Gastrocnemius medialis (tissue), 4 donors: ENCODE data around the gene IQSEC1. TPM values are rescaled to one million over a fixed set of nuclear protein-coding genes. Genes with fewer than 3 reads are reported as not detected.
A peak's percentile ranks its signal among the peaks of the same experiment; 100 is the strongest.

Experiments
- ATAC-seq, 2 donors: fragments of 150-250 bp; one replicate each; pipeline ENCODE4 v1.9.1; 2016
- DNase-seq, 2 donors: peaks; one replicate each; pipeline ENCODE4 v3.0.0-alpha.2; 2019
- H3K27ac ChIP-seq, 4 donors: fragments of 200-600 bp; sonication (generic); 1 replicate in 1 of 4; 2 replicates in 3 of 4; pipeline ENCODE4 v1.5.1; 2016 to 2018; ENCODE audit warnings: mild to moderate bottlenecking in 2 of 4, moderate library complexity in 1 of 4
- H3K27me3 ChIP-seq, 3 donors: fragments of 200-600 bp; sonication (generic) in 2 of 3; 1 replicate in 1 of 3; 2 replicates in 2 of 3; pipeline versions ENCODE4 v1.5.1 to v1.6.0; 2016 to 2019; ENCODE audit warnings: mild to moderate bottlenecking in 1 of 3, moderate library complexity in 1 of 3
- H3K36me3 ChIP-seq, 2 donors: fragments of 200-600 bp; sonication (generic) in 1 of 2; one replicate each; pipeline ENCODE4 v1.5.1; 2017 to 2018
- H3K4me1 ChIP-seq, 2 donors: fragments of 200-600 bp; sonication (generic) in 1 of 2; one replicate each; pipeline ENCODE4 v1.5.1; 2016 to 2017; ENCODE audit warnings: mild to moderate bottlenecking in 2 of 2
- H3K4me3 ChIP-seq, 4 donors: fragments of 200-600 bp; sonication (generic) in 3 of 4; 1 replicate in 1 of 4; 2 replicates in 3 of 4; pipeline ENCODE4 v1.5.1; 2016 to 2019; ENCODE audit warnings: mild to moderate bottlenecking in 2 of 4
- H3K9me3 ChIP-seq, 3 donors: fragments of 200-600 bp; sonication (generic) in 2 of 3; 1 replicate in 1 of 3; 2 replicates in 2 of 3; pipeline ENCODE4 v1.5.1; 2016 to 2019
- CTCF ChIP-seq, 5 experiments: fragments of 450-650 bp in 3 of 5; fragments of 200-600 bp in 2 of 5; sonication (generic) in 2 of 5; IDR thresholded peaks in 4 of 5; conservative IDR thresholded peaks in 1 of 5; 1 replicate in 4 of 5; 2 replicates in 1 of 5; pipeline ENCODE4 v1.5.1; 2016 to 2019; ENCODE audit warnings: antibody characterized with exemption in 5 of 5, mild to moderate bottlenecking in 3 of 5, moderate library complexity in 3 of 5
- POLR2A ChIP-seq, 2 donors: fragments of 450-650 bp; IDR thresholded peaks; one replicate each; pipeline ENCODE4 v1.6.1; 2017; ENCODE audit warnings: antibody characterized with exemption in 2 of 2, mild to moderate bottlenecking in 2 of 2, moderate library complexity in 2 of 2
- in situ Hi-C, 4 donors: fragments of 200-750 bp; cut with MboI; loops; one replicate each; pipeline versions ENCODE4 v1.15.0 to v1.8.0; 2017; ENCODE audit warnings: low sequenced_read_pairs in 4 of 4
- intact Hi-C: fragments of 100-400 bp; cut with DNase I; formaldehyde crosslinking; loops from one replicate; pipeline ENCODE4 v1.15.1; 2023; ENCODE audit warnings: low total_unique reads
- total RNA-seq, 4 donors: library from RNA; depleted of rRNA; stranded (reverse); fragments of >200 nt; gene quantifications; one replicate each; pipeline versions ENCODE4 v1.1.0 to v1.2.3, GENCODE V29; 2016

IQSEC1 gene
- total RNA-seq, 4 donors from 2014 or later, result 15.2 to 31.3 (median 28.0) TPM

GRCh38 chr3:12918231-12918630, 155.0 kb downstream of the IQSEC1 start:
- no peak overlapping the region for H3K27ac ChIP-seq
- H3K27me3 ChIP-seq, result no peaks in the 10 kb centered on the region
- peaks cover 0 to 4% of the 10 kb centered on the region in 2 donors for H3K36me3 ChIP-seq
- DNase-seq, result no peak
- no peaks in the 10 kb centered on the region for H3K9me3 ChIP-seq
- intact Hi-C loops, result no loop called here
- peaks cover 12 to 14% of the 10 kb centered on the region in 2 donors for H3K4me1 ChIP-seq
- no peak for ATAC-seq
- TF ChIP-seq CTCF (IDR thresholded peaks at IDR 0.05 in 4 of 5, conservative IDR thresholded peaks at IDR 0.05 in 1 of 5) (no peak), POLR2A (IDR thresholded peaks at IDR 0.05) (no peak)
- no peak overlapping the region for H3K4me3 ChIP-seq
- in situ Hi-C loops, result no loop called here

GRCh38 chr3:12916159-12916558, 157.1 kb downstream of the IQSEC1 start:
- in situ Hi-C loops (no loop called here), intact Hi-C loops (no loop called here)
- Histone ChIP-seq H3K4me3 (no peak overlapping the region), H3K4me1 (peaks cover 0 to 9% of the 10 kb centered on the region in 2 donors), H3K27me3 (no peaks in the 10 kb centered on the region), H3K36me3 (peaks cover 0 to 7% of the 10 kb centered on the region in 2 donors), H3K27ac (no peak overlapping the region), H3K9me3 (no peaks in the 10 kb centered on the region)
- no peak for TF ChIP-seq POLR2A (IDR thresholded peaks at IDR 0.05)
- no peak for TF ChIP-seq CTCF (IDR thresholded peaks at IDR 0.05 in 4 of 5, conservative IDR thresholded peaks at IDR 0.05 in 1 of 5)
- DNase-seq (no peak), ATAC-seq (no peak)

- Histone ChIP-seq H3K36me3 (peaks cover 0 to 20% of the 10 kb centered on the region in 2 donors), H3K27ac (no peak overlapping the region), H3K4me1 (peaks cover 0 to 9% of the 10 kb centered on the region in 2 donors), H3K9me3 (no peaks in the 10 kb centered on the region), H3K27me3 (no peaks in the 10 kb centered on the region), H3K4me3 (no peak overlapping the region)
- TF ChIP-seq POLR2A (IDR thresholded peaks at IDR 0.05), result no peak
- TF ChIP-seq CTCF (IDR thresholded peaks at IDR 0.05 in 4 of 5, conservative IDR thresholded peaks at IDR 0.05 in 1 of 5), result no peak
- in situ Hi-C loops (no loop called here), intact Hi-C loops (no loop called here)
- DNase-seq, result no peak
- no peak for ATAC-seq
Observed at GRCh38 chr3:12914088-12914487, 159.1 kb downstream of the IQSEC1 start.

- intact Hi-C loops, result no loop called here
- in situ Hi-C loops, result no loop called here
- peak in 1 of 2 donors; percentile 24 for ATAC-seq
Observed at GRCh38 chr3:12911881-12912415, 161.3 kb downstream of the IQSEC1 start.

More at GRCh38 chr3:12911881-12912415, 161.3 kb downstream of the IQSEC1 start:
- H3K36me3 ChIP-seq, result peaks cover 0 to 37% of the 10 kb centered on the region in 2 donors
- H3K27me3 ChIP-seq, result no peaks in the 10 kb centered on the region
- no peaks in the 10 kb centered on the region for H3K9me3 ChIP-seq
- H3K4me1 ChIP-seq, result peaks cover 0 to 12% of the 10 kb centered on the region in 2 donors
- TF ChIP-seq CTCF (IDR thresholded peaks at IDR 0.05 in 4 of 5, conservative IDR thresholded peaks at IDR 0.05 in 1 of 5), result no peak
- no peak for TF ChIP-seq POLR2A (IDR thresholded peaks at IDR 0.05)
- H3K27ac ChIP-seq, result no peak overlapping the region
- DNase-seq, result no peak
- H3K4me3 ChIP-seq, result no peak overlapping the region
